HEK293T (cell line): ENCODE measurements around the gene NR6A1.

Source experiments
- FOXK2 ChIP-seq: fragments of 450-650 bp; IDR thresholded peaks from 2 replicates; pipeline ENCODE4 v1.6.1; 2016; ENCODE audit warnings: mild to moderate bottlenecking
- L3MBTL2 ChIP-seq: fragments of 450-650 bp; conservative IDR thresholded peaks from 2 replicates; pipeline ENCODE4 v1.6.1; 2016; ENCODE audit warnings: mild to moderate bottlenecking
- TARDBP ChIP-seq: fragments of 450-650 bp; IDR thresholded peaks from 2 replicates; pipeline ENCODE4 v1.6.1; 2016

DNA sequence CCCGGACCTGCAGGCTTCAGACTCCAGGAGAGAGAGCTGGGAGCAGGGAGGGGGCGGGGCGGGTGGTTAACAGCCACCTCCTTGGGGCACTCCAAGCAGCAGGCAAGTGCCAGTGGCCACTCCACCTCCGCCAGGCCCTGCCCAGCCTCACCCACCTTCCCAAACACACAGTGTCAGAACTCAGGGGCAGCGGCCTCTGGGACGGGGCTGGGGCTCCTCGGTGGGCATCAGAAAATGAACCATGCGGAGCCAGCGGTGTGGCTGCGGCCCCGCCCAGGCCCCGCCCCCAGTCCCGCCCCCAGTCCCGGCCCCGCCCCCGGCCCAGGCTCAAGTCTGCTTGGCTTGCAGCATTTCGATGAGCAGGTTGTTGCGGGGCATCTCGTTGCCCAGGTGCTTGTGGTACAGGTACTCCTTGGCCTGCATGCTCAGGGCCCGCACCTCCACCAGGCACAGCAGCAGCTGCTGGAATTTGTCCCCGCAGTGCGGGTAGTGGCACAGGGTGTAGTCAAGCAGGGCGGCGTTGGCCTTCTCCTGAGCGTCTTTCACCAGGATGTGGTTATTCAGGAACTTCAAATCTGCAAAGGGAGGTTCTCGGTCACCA is 288.6 kb downstream of the NR6A1 start:
- TF ChIP-seq L3MBTL2 (no peak), TARDBP (no peak), FOXK2 (no peak)
